Neural cell (in vitro differentiated cells): ENCODE results near the gene NDUFA11. TPM values are rescaled to one million over a fixed set of nuclear protein-coding genes. Genes with fewer than 3 reads are reported as not detected.

Source experiments
- H2AFZ ChIP-seq: fragments of 200-600, 300-800 bp; sonication (generic), shearing (Covaris generic); 2 replicates; pipeline ENCODE4 v1.6.0; 2014; ENCODE audit warnings: low read depth, mild to moderate bottlenecking, antibody characterized with exemption, low read length, moderate library complexity
- H3F3A ChIP-seq: fragments of 200-600 bp; shearing (Covaris generic); 2 replicates; pipeline ENCODE4 v1.6.1; 2016; ENCODE audit warnings: mild to moderate bottlenecking, moderate library complexity, mixed read lengths, antibody characterized with exemption, low read length; ENCODE audit not compliant: insufficient read depth, poor library complexity, severe bottlenecking
- H3K27ac ChIP-seq: fragments of 200-600, 300-800 bp; sonication (generic), shearing (Covaris generic); 2 replicates; pipeline ENCODE4 v1.5.1; 2014; ENCODE audit warnings: mild to moderate bottlenecking, low read length, moderate library complexity
- H3K27me3 ChIP-seq: fragments of 300-800, 200-600 bp; sonication (generic), shearing (Covaris generic); 2 replicates; pipeline ENCODE4 v1.6.0; 2014; ENCODE audit warnings: mild to moderate bottlenecking, low read depth, low read length, moderate library complexity; ENCODE audit not compliant: insufficient read depth
- H3K36me3 ChIP-seq: fragments of 300-800, 200-600 bp; sonication (generic), shearing (Covaris generic); 2 replicates; pipeline ENCODE4 v1.5.1; 2014; ENCODE audit warnings: mild to moderate bottlenecking, antibody characterized with exemption, low read length, moderate library complexity; ENCODE audit not compliant: insufficient read depth
- H3K4me2 ChIP-seq: fragments of 300-800, 200-600 bp; sonication (generic), shearing (Covaris generic); 2 replicates; pipeline ENCODE4 v1.6.0; 2014; ENCODE audit warnings: mild to moderate bottlenecking, low read length
- H3K4me3 ChIP-seq: fragments of 300-800, 200-600 bp; sonication (generic), shearing (Covaris generic); 2 replicates; pipeline ENCODE4 v1.5.1; 2014; ENCODE audit warnings: mild to moderate bottlenecking, low read length, moderate library complexity
- H3K79me2 ChIP-seq: fragments of 200-600 bp; shearing (Covaris generic); replicated peaks from 2 replicates; pipeline ENCODE4 v1.6.0; 2014; ENCODE audit warnings: mild to moderate bottlenecking, low read length, moderate library complexity; ENCODE audit not compliant: insufficient read depth
- H3K9ac ChIP-seq: fragments of 300-800, 200-600 bp; sonication (generic), shearing (Covaris generic); 2 replicates; pipeline ENCODE4 v1.6.1; 2016; ENCODE audit warnings: mild to moderate bottlenecking, low read length, mixed read lengths
- H3K9me2 ChIP-seq: fragments of 200-600 bp; shearing (Covaris generic); 2 replicates; pipeline ENCODE4 v1.6.1; 2016; ENCODE audit warnings: mild to moderate bottlenecking, low read length, mixed read lengths; ENCODE audit not compliant: insufficient read depth
- H3K9me3 ChIP-seq: fragments of 200-600, 300-800 bp; sonication (generic), shearing (Covaris generic); 2 replicates; pipeline ENCODE4 v1.6.1; 2016; ENCODE audit warnings: mild to moderate bottlenecking, mixed run types, low read length, moderate library complexity, mixed read lengths
- H4K20me1 ChIP-seq: fragments of 200-600 bp; shearing (Covaris generic); 2 replicates; pipeline ENCODE4 v1.6.1; 2016; ENCODE audit warnings: mild to moderate bottlenecking, mixed run types; ENCODE audit not compliant: insufficient read depth
- EP300 ChIP-seq: fragments of 450-650 bp; conservative IDR thresholded peaks from 2 replicates; pipeline ENCODE4 v1.6.1; 2014; ENCODE audit warnings: antibody characterized with exemption, mild to moderate bottlenecking, moderate library complexity; ENCODE audit not compliant: poor library complexity, severe bottlenecking
- EZH2 ChIP-seq: fragments of 200-600, 300-800 bp; shearing (Covaris generic), sonication (generic); IDR thresholded peaks from 2 replicates; pipeline ENCODE4 v1.6.1; 2014; ENCODE audit warnings: antibody characterized with exemption, low read length, borderline replicate concordance, mild to moderate bottlenecking; ENCODE audit not compliant: insufficient read depth, poor library complexity, severe bottlenecking
- MXI1 ChIP-seq: fragments of 450-650 bp; conservative IDR thresholded peaks from 2 replicates; pipeline ENCODE4 v1.6.1; 2014; ENCODE audit warnings: antibody characterized with exemption, mild to moderate bottlenecking; ENCODE audit not compliant: poor library complexity, severe bottlenecking
- POLR2AphosphoS5 ChIP-seq: IDR thresholded peaks from 2 replicates; pipeline ENCODE4 v1.6.1; 2012
- RAD21 ChIP-seq: fragments of 450-650 bp; conservative IDR thresholded peaks from 2 replicates; pipeline ENCODE4 v1.6.1; 2014; ENCODE audit warnings: antibody characterized with exemption, mild to moderate bottlenecking, moderate library complexity
- SMC3 ChIP-seq: fragments of 450-650 bp; conservative IDR thresholded peaks from 2 replicates; pipeline ENCODE4 v1.6.1; 2014; ENCODE audit warnings: antibody characterized with exemption, mild to moderate bottlenecking, moderate library complexity; ENCODE audit not compliant: poor library complexity
- TAF1 ChIP-seq: IDR thresholded peaks from 2 replicates; pipeline ENCODE4 v1.6.1; 2012; ENCODE audit warnings: low read depth
- polyA plus RNA-seq: library from polyadenylated mRNA; depleted of rRNA; stranded (reverse); fragments of >200 nt; gene quantifications from 2 replicates; pipeline ENCODE4 v1.2.3, GENCODE V29; 2014
- TF ChIP-seq, protein P1 (sequence below): IDR thresholded peaks from 2 replicates; pipeline ENCODE4 v1.6.1; 2012; ENCODE audit warnings: borderline replicate concordance
- TF ChIP-seq, protein P2 (sequence below): fragments of 450-650 bp; IDR thresholded peaks from 2 replicates; pipeline ENCODE4 v1.5.1; 2014; ENCODE audit warnings: antibody characterized with exemption, mild to moderate bottlenecking, moderate library complexity; ENCODE audit not compliant: poor library complexity, severe bottlenecking

Gene NDUFA11
- polyA plus RNA-seq, 1 donor from 2014 or later = 594 TPM

DNA sequence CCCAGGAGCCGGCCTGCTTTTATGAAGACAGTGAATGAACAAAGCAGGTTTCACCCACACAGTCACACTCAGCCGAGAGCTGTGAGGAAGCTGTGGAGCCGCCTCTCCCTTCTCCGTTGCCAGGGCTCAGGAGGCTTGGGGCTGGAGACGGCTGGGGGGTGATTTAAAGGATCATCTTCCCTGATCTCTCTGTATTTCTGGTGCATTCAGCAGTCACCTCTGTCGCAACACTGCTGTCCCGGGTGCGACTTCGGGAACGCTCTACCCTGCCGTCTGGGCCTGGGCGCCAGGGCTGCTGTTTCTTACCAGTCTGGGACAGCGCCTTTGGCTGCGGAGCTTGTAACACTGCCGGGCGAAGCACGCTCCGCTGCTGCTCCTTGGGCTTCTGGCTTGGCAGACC lies 28.6 kb upstream of the NDUFA11 start:
- no peaks in the 10 kb centered on the region for H3F3A ChIP-seq
- H3K27ac ChIP-seq = no peak overlapping the region
- H3K9me2 ChIP-seq = no peaks in the 10 kb centered on the region
- no peak overlapping the region for H3K9ac ChIP-seq
- no peak overlapping the region for H2AFZ ChIP-seq
- H3K79me2 ChIP-seq = no peaks in the 10 kb centered on the region
- H4K20me1 ChIP-seq = no peaks in the 10 kb centered on the region
- TF ChIP-seq RAD21 = no peak
- no peak for TF ChIP-seq SMC3
- TF ChIP-seq, protein P1, sequence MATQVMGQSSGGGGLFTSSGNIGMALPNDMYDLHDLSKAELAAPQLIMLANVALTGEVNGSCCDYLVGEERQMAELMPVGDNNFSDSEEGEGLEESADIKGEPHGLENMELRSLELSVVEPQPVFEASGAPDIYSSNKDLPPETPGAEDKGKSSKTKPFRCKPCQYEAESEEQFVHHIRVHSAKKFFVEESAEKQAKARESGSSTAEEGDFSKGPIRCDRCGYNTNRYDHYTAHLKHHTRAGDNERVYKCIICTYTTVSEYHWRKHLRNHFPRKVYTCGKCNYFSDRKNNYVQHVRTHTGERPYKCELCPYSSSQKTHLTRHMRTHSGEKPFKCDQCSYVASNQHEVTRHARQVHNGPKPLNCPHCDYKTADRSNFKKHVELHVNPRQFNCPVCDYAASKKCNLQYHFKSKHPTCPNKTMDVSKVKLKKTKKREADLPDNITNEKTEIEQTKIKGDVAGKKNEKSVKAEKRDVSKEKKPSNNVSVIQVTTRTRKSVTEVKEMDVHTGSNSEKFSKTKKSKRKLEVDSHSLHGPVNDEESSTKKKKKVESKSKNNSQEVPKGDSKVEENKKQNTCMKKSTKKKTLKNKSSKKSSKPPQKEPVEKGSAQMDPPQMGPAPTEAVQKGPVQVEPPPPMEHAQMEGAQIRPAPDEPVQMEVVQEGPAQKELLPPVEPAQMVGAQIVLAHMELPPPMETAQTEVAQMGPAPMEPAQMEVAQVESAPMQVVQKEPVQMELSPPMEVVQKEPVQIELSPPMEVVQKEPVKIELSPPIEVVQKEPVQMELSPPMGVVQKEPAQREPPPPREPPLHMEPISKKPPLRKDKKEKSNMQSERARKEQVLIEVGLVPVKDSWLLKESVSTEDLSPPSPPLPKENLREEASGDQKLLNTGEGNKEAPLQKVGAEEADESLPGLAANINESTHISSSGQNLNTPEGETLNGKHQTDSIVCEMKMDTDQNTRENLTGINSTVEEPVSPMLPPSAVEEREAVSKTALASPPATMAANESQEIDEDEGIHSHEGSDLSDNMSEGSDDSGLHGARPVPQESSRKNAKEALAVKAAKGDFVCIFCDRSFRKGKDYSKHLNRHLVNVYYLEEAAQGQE = no peak
- no peak for TF ChIP-seq EP300
- no peak for TF ChIP-seq TAF1
- no peak for TF ChIP-seq MXI1
- TF ChIP-seq, protein P2, sequence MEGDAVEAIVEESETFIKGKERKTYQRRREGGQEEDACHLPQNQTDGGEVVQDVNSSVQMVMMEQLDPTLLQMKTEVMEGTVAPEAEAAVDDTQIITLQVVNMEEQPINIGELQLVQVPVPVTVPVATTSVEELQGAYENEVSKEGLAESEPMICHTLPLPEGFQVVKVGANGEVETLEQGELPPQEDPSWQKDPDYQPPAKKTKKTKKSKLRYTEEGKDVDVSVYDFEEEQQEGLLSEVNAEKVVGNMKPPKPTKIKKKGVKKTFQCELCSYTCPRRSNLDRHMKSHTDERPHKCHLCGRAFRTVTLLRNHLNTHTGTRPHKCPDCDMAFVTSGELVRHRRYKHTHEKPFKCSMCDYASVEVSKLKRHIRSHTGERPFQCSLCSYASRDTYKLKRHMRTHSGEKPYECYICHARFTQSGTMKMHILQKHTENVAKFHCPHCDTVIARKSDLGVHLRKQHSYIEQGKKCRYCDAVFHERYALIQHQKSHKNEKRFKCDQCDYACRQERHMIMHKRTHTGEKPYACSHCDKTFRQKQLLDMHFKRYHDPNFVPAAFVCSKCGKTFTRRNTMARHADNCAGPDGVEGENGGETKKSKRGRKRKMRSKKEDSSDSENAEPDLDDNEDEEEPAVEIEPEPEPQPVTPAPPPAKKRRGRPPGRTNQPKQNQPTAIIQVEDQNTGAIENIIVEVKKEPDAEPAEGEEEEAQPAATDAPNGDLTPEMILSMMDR = no peak
- no peak for TF ChIP-seq EZH2
- TF ChIP-seq POLR2AphosphoS5 = no peak
- H3K36me3 ChIP-seq = no peaks in the 10 kb centered on the region
- no peak overlapping the region for H3K4me3 ChIP-seq
- H3K27me3 ChIP-seq = no peaks in the 10 kb centered on the region
- no peaks in the 10 kb centered on the region for H3K9me3 ChIP-seq
- no peak overlapping the region for H3K4me2 ChIP-seq

DNA sequence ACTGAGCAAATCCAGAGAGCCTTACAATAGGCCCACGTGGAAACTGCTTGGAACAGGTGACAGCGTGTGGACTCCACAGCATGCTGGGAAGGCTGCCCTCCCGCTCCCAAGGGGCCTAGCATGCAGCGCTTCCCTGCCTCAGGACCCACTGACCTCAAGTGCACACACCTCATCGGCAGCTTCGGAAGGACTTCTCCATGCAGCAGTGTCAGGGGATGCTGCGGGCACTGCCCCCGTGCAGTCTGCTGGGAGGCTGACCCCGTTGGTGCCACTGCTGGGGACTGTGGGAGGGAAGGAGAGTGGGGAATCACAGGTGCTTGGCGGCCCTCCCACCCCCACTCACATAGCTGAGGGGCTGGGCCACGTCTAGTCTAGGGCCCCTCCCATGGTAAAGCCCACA lies 27.7 kb upstream of the NDUFA11 start:
- Histone ChIP-seq H3K9me2 (no peaks in the 10 kb centered on the region), H3K27ac (no peak overlapping the region), H3K27me3 (no peaks in the 10 kb centered on the region), H3K9ac (no peak overlapping the region), H3F3A (no peaks in the 10 kb centered on the region), H3K36me3 (no peaks in the 10 kb centered on the region), H3K4me3 (no peak overlapping the region), H4K20me1 (no peaks in the 10 kb centered on the region), H3K79me2 (no peaks in the 10 kb centered on the region), H2AFZ (no peak overlapping the region), H3K4me2 (no peak overlapping the region), H3K9me3 (no peaks in the 10 kb centered on the region)
- TF ChIP-seq EP300 (no peak), TAF1 (no peak), POLR2AphosphoS5 (no peak), RAD21 (no peak), EZH2 (no peak), SMC3 (no peak), MXI1 (no peak)
- TF ChIP-seq, protein P2 = no peak
